HG02981 (cell line): Measurements from ENCODE around the gene STAB2.

ENCODE experiments used
- ATAC-seq: cut with Tn5 transposase; IDR thresholded peaks from one replicate; pipeline ENCODE4 v1.9.1; 2021; ENCODE audit warnings: mild to moderate bottlenecking, moderate library complexity; ENCODE audit not compliant: unreplicated experiment

STAB2 gene

GRCh38 chr12:103686026-103686425, 99.0 kb downstream of the STAB2 start:
- no peak for ATAC-seq

DNA sequence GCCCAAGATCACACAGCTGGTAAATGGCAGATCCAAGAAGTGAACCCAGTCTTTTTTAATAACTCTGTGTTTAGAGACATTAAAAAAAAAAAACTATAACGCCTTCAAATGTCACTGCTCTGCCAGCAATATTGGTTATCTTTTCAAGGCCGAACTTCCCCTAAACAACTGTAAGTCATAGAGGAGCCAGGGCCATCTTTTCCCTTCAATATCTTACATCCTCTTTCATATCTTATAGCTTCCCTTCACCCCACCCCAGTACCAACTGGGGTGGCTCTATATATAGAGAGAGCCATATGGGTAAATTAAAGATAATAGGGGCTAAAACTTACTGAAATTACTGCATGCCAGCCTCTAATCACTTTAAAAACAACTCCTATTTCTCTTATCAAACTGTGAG, 100.2 kb downstream of the STAB2 start:
- no peak for ATAC-seq

GRCh38 chr12:103688376-103689063, 101.4 kb downstream of the STAB2 start:
- ATAC-seq, result no peak

DNA sequence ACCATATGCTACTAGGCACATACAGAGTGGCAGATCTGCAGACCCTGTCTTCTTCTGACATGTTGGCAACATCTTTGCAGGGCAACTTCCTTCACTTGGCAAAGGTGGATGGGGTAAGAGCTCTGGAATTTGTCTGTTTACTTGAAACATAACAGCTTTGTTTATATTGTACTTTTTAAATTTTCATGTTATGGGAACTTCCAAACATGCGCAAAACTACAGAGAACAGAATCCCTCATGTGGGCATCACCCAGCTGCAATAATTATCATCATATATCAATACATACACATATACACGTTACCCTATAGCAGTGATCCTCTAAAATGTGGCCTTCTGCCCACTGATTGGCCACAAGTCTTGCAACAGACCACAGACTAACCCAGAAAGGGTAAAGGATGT, 103.4 kb downstream of the STAB2 start:
- no peak for ATAC-seq

- ATAC-seq, result no peak
Measured at GRCh38 chr12:103691063-103691462, 104.0 kb downstream of the STAB2 start.

DNA sequence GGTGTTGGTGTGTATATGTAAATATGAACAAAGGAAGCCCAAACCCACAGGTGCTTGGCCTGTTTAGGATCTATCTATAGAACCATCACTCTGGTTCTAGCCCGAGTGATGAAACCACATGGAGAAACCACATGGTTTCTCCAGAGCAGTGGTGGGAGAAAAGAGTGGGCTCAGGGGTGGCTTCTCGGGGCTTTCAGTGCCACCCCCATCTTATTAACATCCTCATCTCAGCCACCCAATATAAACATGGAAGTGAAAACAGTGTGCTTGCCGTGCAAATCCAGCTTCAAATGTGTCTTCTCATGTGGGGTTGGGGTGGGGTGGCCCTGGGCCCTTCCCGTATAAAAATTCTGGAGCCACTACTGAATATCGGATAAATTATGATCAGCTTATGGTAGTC, 109.0 kb downstream of the STAB2 start:
- no peak for ATAC-seq

GRCh38 chr12:103697971-103698751, 111.1 kb downstream of the STAB2 start:
- no peak for ATAC-seq

- no peak for ATAC-seq
Measured at GRCh38 chr12:103698752-103699560, 111.9 kb downstream of the STAB2 start.

DNA sequence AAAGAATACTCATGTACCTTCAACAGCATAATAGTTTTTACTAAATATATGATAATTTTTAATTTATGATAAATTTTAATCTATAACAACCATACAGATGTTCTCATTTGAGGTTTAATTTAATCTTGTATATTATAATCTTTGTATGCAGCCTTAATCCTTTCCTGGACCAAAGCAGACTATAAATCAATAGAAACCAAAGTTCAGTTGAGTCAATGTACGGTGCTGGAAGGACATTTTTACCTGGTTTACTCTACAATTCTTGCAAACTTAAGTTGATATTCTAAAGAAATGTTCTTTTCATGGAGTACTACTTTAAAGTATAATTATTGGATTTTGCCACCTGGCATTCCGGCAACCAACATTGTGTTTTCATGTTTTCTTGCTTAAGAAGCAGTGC, 118.0 kb downstream of the STAB2 start:
- ATAC-seq, result no peak

DNA sequence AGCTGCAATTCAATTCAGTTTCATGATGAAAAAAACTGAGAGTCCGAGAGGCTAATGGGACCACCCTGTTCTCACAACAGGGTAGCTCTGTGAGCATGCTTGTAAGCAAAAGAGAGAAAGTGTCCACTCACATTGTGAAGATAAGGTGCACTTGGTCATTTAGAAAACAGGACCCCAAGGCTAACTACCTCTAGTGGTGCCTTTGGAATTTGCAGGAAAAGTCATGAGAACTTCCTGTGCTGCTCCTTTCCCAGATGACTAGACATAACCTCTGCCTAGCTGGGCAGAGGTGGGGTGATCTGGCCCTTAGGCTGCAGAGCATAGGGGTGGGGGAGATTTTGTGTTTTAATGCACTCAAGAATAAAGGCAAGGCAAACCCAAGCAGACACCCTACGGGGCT, 118.9 kb downstream of the STAB2 start:
- no peak for ATAC-seq

DNA sequence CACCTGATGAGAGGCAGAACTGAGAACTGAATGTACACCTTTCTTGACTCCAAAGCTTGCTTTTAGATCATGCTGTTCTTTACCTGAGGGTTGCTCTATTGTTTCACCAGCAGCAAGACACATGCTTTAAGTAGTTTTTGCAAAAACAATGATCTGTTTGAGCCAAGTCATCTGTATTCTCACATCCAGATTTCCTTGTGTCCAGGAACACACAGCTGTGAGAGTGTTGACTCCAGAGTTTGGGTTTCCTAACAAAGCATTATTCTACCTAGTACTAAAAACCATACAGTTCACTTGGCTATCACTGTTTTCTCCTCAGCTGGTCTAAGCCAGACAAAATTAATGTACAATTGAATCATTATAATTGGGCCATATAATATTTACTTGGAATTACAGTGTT, 120.4 kb downstream of the STAB2 start:
- no peak for ATAC-seq

- no peak for ATAC-seq
Measured at GRCh38 chr12:103710544-103710943, 123.5 kb downstream of the STAB2 start.

GRCh38 chr12:103712216-103712615, 125.1 kb downstream of the STAB2 start:
- no peak for ATAC-seq

DNA sequence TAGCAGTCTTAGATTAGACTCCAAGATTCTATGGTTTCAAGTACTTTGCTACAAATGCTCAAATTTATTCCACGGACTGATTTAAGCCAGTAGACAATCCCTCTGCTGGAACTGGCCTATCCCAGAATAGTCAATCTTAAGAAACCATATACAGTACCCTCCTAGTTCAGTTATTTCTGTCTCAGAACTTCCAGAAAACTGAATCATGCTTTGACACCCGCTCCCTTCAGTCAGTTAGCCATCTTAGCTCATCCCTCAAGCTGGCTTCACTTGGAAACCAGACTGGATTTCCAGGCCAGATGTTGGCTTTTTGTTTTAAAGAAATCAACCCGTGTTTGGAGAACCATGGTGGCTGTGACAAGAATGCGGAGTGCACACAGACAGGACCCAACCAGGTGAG, 128.4 kb downstream of the STAB2 start:
- ATAC-seq, result no peak

- ATAC-seq, result no peak
Measured at GRCh38 chr12:103716517-103717196, 129.6 kb downstream of the STAB2 start.

DNA sequence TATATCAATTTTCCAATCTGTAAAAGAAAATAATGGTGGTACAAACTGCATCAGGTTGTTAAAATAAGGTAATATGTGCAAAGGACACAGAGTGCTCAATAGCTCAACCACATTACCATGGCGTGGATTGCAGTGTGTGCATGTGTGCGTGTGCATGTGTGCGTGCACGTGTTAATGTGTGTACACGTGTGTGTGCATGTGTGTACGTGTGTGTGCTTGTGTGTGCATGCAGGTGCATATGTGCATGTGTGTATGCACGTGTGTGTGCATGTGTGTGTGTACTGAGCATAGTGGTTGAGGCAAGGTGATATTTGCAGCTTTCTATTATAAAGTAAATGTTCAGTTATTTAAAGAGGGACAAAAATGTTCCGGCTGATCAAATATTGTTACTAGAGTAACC, 138.3 kb downstream of the STAB2 start:
- no peak for ATAC-seq

- ATAC-seq, result no peak
Measured at GRCh38 chr12:103727638-103728037, 140.6 kb downstream of the STAB2 start.

- no peak for ATAC-seq
Measured at GRCh38 chr12:103728323-103728722, 141.2 kb downstream of the STAB2 start.

GRCh38 chr12:103729499-103729898, 142.4 kb downstream of the STAB2 start:
- ATAC-seq, result no peak

- ATAC-seq, result no peak
Measured at GRCh38 chr12:103731539-103731938, 144.5 kb downstream of the STAB2 start.

DNA sequence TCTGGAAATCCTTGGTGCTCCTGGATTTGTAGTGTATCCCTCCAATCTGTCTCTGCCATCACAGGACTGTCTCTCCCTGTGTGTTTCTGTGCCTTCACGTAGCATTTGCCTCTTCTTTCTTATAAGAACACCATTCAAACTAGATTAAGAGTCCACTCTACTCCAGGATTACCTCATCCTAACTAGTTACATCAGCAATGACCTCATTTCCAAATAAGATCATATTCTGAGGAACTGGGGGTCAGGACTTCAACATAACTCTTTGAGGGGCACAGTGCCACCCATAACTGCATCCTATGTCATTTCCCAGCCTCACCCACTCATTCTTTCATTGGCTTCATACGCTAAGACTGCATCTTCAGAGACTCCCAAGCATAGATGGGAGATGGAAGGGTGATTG, 147.8 kb downstream of the STAB2 start:
- no peak for ATAC-seq
